Measurements from ENCODE around the gene IGF1.

IGF1 gene

DNA sequence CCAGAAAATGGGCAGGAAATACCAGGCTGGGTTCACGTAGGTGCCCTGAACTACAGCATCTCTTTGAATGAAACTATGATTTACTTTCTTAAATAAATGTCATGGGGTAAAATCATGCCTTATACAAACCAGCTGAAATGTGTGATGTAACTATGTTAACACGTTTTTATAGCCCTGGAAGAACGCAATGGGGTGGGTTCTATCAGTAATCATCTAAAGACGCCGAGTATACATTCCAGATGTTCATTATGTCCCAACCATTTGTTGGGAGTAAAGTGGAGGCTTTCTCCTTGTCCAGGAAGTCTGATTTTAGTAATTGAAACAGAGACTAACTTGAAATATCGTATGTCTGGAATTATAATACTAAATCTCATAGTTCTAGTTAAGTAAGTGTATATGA lies 16.2 kb upstream of the IGF1 start:
- TF ChIP-seq POLR2AphosphoS5 (IDR thresholded peaks at IDR 0.05; ENCODE audit: low read depth, low read length), result no peak
- TF ChIP-seq TAF1 (IDR thresholded peaks at IDR 0.05; ENCODE audit: borderline replicate concordance, insufficient read depth, low read length), result no peak
- TF ChIP-seq, protein P1, sequence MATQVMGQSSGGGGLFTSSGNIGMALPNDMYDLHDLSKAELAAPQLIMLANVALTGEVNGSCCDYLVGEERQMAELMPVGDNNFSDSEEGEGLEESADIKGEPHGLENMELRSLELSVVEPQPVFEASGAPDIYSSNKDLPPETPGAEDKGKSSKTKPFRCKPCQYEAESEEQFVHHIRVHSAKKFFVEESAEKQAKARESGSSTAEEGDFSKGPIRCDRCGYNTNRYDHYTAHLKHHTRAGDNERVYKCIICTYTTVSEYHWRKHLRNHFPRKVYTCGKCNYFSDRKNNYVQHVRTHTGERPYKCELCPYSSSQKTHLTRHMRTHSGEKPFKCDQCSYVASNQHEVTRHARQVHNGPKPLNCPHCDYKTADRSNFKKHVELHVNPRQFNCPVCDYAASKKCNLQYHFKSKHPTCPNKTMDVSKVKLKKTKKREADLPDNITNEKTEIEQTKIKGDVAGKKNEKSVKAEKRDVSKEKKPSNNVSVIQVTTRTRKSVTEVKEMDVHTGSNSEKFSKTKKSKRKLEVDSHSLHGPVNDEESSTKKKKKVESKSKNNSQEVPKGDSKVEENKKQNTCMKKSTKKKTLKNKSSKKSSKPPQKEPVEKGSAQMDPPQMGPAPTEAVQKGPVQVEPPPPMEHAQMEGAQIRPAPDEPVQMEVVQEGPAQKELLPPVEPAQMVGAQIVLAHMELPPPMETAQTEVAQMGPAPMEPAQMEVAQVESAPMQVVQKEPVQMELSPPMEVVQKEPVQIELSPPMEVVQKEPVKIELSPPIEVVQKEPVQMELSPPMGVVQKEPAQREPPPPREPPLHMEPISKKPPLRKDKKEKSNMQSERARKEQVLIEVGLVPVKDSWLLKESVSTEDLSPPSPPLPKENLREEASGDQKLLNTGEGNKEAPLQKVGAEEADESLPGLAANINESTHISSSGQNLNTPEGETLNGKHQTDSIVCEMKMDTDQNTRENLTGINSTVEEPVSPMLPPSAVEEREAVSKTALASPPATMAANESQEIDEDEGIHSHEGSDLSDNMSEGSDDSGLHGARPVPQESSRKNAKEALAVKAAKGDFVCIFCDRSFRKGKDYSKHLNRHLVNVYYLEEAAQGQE (IDR thresholded peaks at IDR 0.05; ENCODE audit: insufficient read depth in 1 of 2, low read depth in 2 of 2, low read length in 2 of 2), result no peak
- TF ChIP-seq FOXP2 (optimal IDR thresholded peaks at IDR 0.05; ENCODE audit: borderline replicate concordance, extremely low read depth, extremely low read length, insufficient read depth), result no peak
- no peak for TF ChIP-seq SIN3A (IDR thresholded peaks at IDR 0.05; ENCODE audit: borderline replicate concordance, insufficient read depth, low read length)

DNA sequence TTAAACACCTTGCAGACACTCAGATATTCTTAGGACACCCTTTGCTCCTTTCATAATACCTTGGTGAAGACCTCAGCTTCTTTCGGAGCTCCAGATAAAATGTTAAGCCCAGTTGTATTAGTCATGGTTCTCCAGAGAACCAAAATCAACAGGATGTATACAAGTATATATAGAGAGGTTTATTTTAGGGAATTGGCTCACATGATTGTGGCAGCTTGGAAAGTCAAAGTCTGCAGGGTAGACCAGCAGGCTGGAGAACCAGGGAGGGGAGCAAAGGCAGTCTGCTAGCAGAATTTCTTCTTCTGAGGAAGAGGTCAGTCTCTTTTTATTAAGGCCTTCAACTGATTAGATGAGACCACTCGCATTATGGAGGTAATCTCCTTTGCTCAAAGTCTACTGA lies 6.9 kb upstream of the IGF1 start:
- TF ChIP-seq FOXP2 (optimal IDR thresholded peaks at IDR 0.05; ENCODE audit: borderline replicate concordance, extremely low read depth, extremely low read length, insufficient read depth), result no peak
- no peak for TF ChIP-seq POLR2AphosphoS5 (IDR thresholded peaks at IDR 0.05; ENCODE audit: low read depth, low read length)
- TF ChIP-seq TAF1 (IDR thresholded peaks at IDR 0.05; ENCODE audit: borderline replicate concordance, insufficient read depth, low read length), result no peak
- no peak for TF ChIP-seq SIN3A (IDR thresholded peaks at IDR 0.05; ENCODE audit: borderline replicate concordance, insufficient read depth, low read length)
- TF ChIP-seq, protein P1 (IDR thresholded peaks at IDR 0.05; ENCODE audit: insufficient read depth in 1 of 2, low read depth in 2 of 2, low read length in 2 of 2), result no peak

DNA sequence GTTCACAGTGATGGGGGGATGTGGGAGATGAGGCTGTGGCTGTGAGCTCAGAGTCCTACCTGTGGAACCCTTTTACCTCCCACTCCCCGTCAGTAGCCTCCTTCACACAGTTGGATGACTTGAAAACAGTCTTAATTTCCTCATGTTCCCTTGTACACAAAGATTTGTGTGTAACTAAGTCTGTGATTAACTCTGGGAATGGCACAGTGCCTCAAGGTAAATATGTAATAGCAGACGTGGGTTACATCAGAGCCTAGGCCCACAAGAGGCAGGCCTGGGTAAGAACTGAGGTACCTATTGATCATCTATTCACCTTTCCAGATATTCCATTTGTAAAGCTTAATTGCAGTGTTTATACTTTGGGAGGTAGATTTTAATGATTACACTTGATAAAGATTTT lies 5.8 kb upstream of the IGF1 start:
- no peak for TF ChIP-seq SIN3A (IDR thresholded peaks at IDR 0.05; ENCODE audit: borderline replicate concordance, insufficient read depth, low read length)
- TF ChIP-seq, protein P1 (IDR thresholded peaks at IDR 0.05; ENCODE audit: insufficient read depth in 1 of 2, low read depth in 2 of 2, low read length in 2 of 2), result no peak
- TF ChIP-seq FOXP2 (optimal IDR thresholded peaks at IDR 0.05; ENCODE audit: borderline replicate concordance, extremely low read depth, extremely low read length, insufficient read depth), result no peak
- TF ChIP-seq TAF1 (IDR thresholded peaks at IDR 0.05; ENCODE audit: borderline replicate concordance, insufficient read depth, low read length), result no peak
- TF ChIP-seq POLR2AphosphoS5 (IDR thresholded peaks at IDR 0.05; ENCODE audit: low read depth, low read length), result no peak

DNA sequence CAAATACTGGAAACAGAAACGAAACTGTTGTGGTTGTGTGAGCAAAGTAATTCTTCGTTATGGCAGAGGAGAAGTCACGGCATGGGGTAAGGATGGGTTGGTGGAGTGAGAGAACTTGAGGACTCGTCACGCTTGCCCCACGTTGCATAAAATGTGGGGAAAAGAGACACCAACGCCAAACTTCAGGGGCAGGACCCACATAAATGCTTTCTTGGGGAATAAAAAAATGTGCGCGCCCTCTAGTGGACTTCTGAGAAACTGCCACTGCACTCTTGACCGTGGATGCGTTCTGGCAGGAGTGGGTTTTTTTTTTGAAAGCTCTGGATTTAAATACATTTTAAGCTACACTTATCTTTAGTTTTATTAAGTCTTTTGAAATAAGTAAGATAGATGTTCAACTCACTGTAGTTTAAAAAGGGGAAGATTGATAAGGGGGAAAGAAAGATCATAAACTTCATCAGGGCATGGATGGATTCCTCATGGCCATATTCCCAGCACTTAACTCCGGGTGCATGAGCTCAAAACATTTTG lies 4.1 kb upstream of the IGF1 start:
- TF ChIP-seq POLR2AphosphoS5 (IDR thresholded peaks at IDR 0.05; ENCODE audit: low read depth, low read length), result no peak

DNA sequence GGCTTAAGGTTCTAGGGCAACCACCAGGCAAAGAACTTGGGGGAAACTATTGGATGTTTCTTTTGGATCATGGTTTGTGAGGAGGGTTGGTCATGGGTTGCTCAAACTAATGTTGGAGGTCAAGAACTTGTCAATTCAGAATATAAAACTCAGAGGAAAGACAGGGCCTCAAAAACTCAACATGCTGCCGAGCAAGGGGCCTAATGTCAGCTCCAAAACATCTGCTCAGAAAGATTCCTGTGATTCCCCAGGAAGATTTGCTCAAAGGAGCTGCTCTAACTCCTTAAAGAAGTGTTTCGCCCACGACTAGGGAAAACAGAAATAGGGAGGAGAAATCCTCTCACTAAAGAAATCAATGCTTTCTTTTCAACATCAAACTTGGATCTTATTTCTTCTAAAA lies 3.7 kb upstream of the IGF1 start:
- TF ChIP-seq POLR2AphosphoS5 (IDR thresholded peaks at IDR 0.05; ENCODE audit: low read depth, low read length) (no peak), SIN3A (IDR thresholded peaks at IDR 0.05; ENCODE audit: borderline replicate concordance, insufficient read depth, low read length) (no peak), TAF1 (IDR thresholded peaks at IDR 0.05; ENCODE audit: borderline replicate concordance, insufficient read depth, low read length) (no peak), FOXP2 (optimal IDR thresholded peaks at IDR 0.05; ENCODE audit: borderline replicate concordance, extremely low read depth, extremely low read length, insufficient read depth) (no peak)
- TF ChIP-seq, protein P1 (IDR thresholded peaks at IDR 0.05; ENCODE audit: insufficient read depth in 1 of 2, low read depth in 2 of 2, low read length in 2 of 2), result no peak

Measured in PFSK-1 (cell line).